RCC 7860 (cell line): ENCODE measurements around the gene DPF3.
A peak's percentile ranks its signal among the peaks of the same experiment; 100 is the strongest.
"Not testable (repeated sequence)": the region's sequence is repeated elsewhere in the genome, so short reads cannot be mapped to it uniquely, and the experiment has no call there.

Experiments used
- DNase-seq: peaks from one replicate; pipeline ENCODE4 v3.0.0-alpha.2; 2015; ENCODE audit warnings: low spot score
- FAIRE-seq: peaks from 2 replicates; lab custom pipeline; 2012; peaks lifted over from hg19 to GRCh38; lab: Jason Lieb, UNC

The DPF3 gene

DNA sequence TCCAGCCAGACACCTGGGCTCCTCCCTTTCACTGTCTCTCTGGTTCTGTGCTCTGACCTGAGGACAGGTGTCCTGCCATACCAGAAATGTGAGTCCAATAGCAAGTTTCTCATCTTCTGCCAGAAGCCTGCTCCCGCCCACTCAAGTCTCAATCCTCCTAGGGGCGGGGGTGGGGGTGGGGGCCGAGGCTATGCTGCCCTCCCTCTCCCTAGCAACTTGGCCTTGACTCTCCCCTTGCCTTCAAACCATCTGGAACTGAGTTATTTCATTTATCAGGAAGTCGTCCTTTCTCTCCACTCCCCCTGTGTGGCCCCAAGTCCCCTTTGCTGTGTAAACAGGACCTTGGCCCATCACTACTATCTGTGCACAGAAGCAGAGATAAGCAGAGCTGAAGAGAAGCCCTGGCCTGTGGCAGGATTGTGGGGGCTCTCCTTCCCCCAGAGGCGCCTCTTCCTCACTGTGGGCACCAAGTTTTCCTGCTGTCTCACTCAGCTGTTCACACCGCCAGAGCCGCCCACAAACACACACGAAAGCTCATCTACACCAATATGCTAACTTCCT lies 117.1 kb downstream of the DPF3 start:
- FAIRE-seq = no peak
- no peak for DNase-seq

DNA sequence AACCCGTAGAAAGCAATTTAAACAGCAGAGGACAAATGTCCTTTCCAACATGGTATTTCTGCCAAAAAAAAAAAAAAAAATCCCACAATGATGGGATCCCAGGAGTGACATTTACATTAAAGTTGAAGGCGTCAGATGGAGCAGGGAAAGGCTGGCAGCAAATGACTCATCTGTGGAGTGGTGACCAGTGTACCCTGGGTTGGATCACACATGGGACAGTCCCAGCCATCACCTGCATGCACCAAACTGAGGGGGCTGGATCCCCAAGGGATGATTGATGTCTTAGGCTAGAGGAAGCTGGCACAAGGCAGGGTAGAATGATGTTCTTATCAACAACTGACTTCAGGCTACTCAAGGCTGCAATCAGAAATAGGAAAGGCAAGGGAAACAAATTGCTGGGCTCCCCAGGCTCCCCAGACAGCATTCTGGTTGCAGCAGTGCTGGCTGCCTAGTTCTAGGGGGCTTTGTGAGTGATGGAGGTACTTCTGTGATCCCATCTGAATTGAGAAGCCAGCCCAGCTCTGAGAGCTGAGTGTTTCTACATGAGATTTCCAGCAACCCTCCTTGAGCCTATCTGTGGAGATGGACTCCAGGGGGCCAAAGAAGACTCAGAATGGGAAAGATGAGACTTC lies 117.9 kb downstream of the DPF3 start:
- FAIRE-seq (no peak), DNase-seq (no peak)

DNA sequence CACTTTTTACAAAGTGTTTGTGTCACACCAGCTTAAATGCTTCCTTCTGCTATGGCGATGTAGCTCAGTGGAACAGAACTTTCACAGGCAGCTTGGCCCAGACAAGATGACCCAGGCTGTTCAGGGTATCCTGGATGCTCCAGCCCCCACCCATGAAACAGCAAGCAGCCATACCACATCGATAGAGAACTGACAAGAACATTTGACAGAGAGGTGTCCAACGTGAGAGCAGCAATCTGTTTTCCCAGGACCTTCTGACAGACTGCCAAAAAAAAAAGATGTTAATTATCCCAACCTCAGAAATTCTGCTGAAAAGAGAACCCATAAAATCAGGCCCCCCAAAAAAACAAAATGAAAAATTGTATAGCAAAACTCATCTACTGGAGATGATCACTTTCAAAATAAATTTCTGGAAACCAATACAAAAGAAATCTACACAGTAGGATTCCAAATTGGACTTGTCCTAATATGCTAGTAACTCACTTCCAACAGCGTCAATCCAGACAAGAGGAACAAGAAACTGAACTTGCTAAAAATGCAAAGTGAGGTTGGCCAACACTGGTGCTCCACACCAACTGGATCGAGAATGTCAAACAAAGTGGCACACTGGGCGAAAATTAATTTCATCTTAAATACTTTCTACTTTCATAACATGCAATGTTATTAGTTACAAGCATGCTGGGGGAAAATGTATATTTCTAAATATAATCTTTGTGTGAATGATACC lies 118.8 kb downstream of the DPF3 start:
- DNase-seq (no peak), FAIRE-seq (no peak)

DNA sequence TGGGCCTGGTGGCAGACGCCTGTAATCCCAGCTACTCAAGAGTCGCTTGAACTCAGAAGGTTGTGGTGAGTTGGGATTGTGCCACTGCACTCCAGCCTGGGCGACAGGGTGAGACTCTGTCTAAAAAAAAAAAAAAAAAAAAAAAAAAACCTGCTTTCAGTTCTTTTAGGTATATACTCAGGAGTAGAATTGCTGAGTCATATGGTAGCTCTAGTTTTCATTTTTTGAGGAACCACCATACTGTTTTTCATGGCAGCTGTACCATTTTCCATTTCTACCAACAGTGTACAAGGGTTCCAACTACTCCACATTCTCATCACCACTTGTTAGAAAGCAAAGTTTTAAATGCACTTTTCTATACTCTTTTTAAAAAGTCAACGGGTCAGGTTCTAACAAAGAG lies 119.8 kb downstream of the DPF3 start:
- DNase-seq (no peak), FAIRE-seq (no peak)

DNA sequence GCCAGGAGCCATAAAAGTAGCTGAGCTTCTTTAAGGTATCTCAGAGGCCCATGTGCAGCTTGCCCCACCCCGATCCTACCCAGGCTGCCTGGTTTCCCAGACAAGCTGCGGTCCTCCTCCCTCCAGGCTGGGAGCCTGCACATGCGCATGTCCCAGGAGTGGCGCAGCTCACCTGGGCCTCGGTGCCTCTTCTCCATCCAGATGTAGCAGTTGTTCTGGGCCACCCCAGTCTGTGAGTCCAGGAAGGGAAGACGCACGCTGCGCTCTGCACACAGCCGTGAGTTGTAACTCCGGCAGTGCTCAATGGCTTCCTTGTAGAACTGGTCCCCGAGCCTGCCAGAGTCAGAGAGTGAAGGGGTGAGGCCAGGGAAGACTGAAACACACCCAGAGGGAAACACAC lies 122.3 kb downstream of the DPF3 start:
- no peak for DNase-seq
- FAIRE-seq = no peak

DNA sequence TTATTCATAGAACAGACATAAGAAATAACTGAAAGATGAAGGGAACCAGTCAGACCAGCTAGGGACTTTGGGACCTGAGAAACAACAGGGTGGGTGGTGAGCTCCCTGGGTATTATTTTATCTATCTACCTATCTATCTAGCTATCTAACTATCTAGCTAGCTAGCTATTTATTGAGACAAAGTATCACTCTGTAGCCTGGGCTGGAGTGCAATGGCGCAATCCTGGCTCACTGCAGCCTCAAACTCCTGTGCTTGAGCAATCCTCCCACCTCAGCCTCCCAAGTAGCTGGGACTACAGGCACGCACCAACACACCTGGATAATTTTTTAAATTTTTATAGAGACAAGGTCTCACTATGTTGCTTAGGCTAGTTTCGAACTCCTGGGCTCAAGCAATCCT lies 127.6 kb downstream of the DPF3 start:
- DNase-seq = no peak
- FAIRE-seq = no peak

DNA sequence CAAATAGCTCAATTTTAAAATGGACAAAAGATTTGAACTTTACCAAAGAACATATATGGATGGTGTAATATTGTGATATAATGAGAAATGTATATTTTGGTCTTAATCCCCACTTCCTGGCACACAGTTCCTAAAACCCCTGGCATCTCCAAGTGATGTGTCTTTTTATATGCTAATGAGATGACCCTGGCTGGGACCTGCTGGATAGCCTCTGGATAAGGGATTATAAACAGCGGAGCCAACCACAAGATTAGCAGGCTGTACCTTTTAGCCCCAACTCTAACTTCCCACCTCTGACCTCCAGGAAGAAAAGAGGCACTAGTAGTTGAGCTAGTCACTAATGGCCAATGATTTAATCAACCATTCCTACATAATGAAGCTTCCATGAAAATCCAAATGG lies 130.0 kb downstream of the DPF3 start:
- no peak for FAIRE-seq
- DNase-seq = no peak

DNA sequence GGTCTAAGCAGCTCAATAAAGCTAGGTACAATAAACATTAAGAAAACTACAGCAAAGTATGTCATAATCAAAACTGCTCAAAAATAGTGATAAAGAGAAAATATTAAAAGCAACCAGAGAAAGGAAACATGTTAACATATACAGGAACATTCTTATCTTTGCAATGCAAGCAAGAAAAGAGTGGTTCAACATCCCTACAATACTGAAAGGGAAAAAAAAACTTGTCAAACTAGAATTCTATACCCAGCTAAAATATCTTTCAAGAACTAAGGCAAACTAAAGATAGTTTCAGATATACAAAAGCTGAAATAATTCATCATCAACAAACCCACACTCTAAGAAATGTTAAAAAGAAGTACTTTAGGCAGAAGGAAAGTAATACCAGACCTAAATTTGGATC lies 134.2 kb downstream of the DPF3 start:
- FAIRE-seq (no peak), DNase-seq (no peak)

DNA sequence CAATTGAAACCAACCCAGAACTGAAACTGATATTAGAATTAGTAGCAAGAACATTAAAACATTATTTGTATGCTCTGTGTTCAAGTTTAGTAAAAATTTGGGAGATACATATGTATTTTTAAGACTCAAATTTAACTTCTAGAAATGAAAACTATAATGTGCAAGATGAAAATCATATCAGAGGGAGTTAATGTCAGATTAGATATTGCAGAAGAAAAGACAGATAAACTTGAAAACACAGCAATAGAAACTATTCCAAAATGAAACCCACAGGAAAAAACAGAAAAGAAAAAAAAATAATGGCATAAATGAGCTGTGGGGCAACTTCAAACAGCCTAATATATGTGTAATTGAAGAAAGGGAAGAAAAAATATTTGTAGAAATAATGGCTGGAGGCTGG lies 134.9 kb downstream of the DPF3 start:
- FAIRE-seq = no peak
- no peak for DNase-seq

DNA sequence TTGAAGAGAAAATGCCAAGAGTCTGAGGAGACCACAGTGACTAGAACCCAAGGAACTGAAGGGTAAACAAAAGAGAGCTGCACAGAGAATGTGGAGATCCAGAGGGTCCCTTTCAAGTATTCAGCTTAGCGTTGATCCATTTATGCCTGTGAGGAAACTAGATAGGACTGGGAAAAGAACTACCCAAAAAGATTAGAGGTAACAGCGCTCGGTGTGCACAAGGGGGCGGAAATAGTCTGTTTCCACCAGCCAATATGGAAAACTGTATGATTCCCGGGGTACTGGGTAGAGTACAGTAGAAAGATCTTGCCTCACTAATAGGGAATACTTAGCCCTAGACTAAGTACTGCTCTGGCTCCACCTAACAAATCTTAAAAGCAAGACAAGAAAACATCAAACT lies 135.5 kb downstream of the DPF3 start:
- FAIRE-seq (no peak), DNase-seq (no peak)

DNA sequence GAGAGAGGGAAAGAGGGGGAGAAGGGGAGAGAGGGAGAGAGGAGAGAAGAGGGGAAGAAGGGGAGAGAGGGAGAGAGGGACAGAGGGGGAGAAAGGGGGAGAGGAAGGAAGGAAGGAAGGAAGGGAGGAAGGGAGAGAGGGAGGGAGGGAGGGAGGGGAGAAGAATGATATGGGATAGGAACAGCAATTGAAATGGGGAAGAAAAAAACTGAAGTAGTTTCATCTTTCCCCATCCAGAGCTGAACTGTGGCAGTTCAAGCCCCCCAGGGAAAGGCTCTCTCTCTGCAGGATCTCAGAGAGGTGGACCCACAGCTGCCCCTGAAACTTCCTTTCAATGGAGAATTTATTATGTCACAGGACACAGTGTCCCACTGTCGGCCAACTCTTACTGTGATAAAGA lies 136.9 kb downstream of the DPF3 start:
- FAIRE-seq = no peak
- no peak for DNase-seq

DNA sequence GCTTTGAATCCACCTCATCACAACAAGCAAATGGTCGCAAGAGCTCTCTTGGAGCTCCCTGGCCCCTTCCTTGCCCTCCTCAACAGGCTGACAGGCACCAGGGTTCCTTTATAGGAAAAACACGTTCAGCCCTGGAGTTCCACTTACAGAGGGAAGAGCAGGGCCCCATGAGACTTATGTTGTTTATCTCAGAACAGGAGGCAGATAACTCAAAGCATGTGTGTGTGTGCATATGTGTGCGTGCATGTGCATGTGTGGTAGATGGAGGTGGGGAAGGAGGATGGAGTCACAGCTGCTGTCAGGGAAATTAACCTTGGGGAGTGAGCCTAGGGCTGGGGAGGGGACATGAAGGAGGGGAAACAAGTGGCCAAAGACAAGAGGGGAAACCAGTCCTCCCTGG lies 138.1 kb downstream of the DPF3 start:
- no peak for FAIRE-seq
- DNase-seq = no peak

DNA sequence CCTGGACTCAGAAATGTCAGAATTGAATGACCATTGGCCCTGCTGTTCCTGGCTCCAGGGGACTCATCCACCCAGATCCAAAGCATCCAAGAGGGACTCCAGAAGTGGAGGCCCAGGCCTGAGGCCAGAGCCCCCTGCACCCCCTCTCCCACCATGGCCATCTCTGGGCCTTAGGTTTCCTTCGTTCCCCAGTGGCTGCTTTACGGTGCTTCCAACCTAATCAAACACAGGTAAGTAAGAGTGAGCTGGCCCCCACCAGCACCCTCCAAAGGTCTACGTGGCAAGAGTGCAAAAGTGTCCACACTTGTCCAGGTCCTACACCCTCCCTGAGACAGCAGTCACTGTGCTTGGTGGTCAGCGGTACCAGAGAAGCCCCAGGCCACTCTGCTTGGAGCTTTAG lies 139.0 kb downstream of the DPF3 start:
- FAIRE-seq (no peak), DNase-seq (no peak)

DNA sequence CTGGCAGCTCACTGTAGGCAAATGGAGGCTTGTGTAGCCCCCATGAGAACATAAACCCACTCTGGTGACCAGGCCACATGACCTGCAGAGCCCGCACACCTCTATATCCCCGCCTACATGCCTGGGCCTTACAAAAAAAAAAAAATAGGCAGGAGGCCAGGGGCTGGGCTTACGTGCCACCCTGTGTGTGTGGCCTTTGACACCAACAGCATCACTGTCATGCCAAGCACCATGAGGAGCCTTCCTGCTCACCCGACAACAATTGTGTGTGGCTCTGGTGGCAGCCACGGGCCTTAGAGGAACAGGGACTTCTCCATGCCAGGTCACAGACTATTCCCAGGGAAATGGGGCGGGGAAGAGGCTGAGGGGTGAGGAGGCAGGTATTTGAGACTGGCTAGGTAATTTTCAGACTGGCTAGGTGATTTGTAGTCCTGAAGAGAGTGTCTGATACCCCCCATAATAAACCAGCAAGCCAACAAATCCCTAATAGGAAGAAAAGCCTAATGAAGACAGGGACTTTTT lies 140.0 kb downstream of the DPF3 start:
- FAIRE-seq = no peak
- no peak for DNase-seq

DNA sequence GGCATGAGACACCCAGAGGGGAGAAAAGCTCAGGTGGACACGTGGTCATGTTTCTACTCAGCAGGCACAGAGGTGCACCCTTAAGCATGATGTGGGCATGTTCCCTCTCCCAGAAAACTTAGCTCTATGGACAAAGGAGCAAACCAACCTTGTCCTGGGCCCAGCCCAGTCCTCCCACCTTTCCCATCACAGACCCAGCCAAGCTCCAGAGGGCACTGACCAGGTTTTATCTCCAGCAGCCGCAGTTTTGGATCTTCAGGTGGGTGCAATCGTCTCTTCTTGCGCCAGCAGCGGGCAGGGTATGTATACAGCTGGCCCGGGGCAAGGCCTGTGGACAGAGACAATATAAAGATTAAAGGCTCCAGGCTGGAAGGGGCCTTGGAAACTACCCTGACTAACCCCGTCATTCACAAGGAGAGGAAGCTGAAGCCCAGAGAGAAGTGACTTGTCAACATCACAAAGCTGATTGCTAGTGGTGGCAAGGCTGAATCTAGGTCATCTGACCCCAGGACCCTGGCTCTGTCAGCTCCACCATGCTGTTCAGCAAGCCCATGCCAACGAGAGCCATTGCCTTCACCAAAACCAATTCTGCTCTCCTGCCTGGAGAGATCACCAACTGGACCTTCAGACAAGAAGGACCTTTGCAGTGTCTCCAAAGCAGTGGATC lies 140.7 kb downstream of the DPF3 start:
- DNase-seq (no peak), FAIRE-seq (no peak)

DNA sequence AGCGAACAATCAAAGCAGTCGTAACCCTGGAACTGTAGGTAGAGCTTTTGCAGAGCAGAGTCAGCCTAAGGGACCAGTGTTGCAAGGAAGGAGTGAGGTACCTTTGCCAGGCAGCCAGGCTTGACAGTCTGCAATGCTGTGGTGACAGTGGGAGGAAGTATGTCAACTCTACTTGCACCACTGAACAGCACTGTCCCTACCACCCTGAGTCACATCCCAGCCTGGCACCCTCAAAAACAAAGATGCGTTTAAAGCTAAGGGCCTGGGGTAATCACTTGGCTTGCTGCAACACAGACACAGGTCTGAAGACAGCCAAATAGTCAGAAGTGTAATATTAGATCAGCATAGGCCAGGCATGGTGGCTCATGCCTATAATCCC lies 141.9 kb downstream of the DPF3 start:
- no peak for FAIRE-seq

DNA sequence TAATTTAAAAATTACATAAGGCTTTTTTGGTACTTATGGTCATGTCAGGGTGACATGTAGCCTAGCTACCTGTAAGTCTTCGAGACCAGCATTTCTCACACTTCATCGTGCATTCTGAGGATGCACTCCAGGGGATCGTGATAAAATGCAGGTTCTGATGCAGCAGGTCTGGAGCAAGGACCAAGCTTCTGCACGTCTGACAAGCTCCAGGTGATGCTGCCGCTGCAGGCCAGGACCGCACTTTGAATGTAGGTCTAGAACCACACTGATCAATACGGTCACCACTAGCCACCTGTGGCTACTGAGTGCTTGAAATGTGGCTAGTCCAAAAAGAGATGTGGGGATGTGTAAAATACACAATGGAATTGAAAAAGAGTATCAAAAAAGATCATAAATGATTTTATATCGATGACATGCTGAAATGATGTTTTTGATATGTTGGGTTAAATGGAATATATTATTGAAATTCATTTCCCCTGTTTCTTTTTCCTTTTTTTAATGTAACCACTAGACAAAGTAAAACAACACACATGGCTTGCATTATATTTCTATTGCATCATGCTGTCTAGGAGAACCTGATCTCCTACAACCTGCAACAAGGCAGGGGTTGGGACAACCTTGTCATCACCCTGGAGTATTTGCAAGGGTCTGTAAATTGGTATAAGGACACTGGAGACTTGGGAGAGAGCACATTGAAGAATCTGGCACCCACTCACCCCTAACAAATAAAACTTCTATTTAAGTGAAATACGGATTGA lies 142.4 kb downstream of the DPF3 start:
- DNase-seq = no peak
- FAIRE-seq = no peak

More for the DNA sequence above, 141.9 kb downstream of the DPF3 start:
- DNase-seq = peak; percentile 13

DNA sequence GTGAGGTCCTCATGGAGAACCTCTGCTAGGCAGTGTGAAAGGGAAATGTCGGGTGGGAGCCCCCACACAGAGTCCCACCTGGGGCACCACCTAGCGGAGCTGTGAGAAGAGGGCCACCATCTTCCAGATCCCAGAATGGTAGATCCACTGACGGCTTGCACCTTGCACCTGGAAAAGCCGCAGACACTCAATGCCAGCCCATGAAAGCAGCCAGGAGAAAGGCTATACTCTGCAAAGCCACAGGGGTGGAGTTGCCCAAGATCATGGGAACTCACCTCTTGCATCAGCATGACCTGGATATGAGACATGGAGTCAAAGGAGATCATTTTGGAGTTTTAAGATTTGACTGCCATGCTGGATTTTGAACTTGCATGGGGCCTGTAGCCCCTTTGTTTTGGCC lies 145.0 kb downstream of the DPF3 start:
- not testable (repeated sequence) for FAIRE-seq, DNase-seq

DNA sequence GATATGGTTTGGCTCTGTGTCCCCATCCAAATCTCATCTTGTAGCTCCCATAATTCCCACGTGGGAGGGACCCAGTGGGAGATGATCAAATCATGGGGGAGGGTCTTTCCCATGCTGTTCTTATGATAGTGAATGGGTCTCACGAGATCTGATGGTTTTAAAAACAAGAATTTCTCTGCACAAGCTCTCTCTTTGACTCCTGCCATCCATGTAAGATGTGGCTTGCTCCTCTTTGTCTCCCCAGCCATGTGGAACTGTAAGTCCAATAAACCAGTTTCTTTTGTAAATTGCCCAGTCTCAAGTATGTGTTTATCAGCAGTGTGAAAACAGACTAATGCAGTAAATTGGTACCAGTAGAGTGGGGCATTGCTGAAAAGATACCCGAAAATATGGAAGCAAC lies 146.2 kb downstream of the DPF3 start:
- no peak for FAIRE-seq
- DNase-seq = no peak

DNA sequence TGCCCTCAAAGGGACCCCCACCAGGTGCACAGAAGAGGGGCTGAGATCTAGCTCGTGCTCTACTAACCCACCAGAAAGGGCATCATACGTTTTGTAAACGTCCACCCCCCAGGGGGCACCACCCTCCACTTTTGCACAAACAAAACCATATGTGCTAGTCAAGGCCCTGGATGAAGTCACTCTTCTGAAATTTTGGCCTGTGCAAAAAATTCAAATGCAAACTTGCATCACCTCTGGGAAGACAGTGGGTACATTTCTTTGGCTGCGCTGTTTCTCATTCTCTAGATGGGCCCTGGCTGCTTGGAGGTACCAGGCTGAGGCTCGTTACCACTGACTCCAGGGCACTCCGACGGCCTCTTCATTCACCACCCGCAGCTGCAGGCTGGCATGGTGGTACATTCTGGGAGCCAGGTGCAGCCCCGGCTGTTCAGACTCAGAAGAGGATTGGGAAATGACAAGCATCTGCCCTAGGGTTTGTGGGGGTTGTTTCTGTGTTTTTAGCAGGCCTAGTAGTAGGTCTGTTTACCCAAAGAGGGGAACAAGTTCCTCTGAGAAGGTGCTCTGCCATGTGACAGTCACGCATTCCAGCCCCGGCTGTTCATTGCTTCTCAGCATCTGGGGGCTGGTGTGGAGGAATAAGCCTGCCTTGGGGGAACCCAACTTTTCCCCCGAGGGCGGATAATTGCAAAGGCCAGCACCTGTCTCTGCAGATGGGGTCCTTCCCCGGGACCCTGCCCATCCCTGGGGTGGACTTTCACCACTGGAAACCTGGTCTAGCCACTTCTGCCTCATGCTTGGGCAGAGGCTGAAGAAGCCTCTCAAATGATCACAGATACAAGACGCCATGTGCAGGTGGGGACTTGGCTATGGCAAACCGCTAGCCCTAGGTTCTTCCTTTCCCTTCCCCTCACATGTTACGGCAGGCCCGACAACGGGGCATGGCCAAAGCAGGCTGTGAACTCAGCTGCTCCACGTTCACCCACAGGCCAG lies 147.6 kb downstream of the DPF3 start:
- FAIRE-seq (no peak), DNase-seq (no peak)
